HFFc6 (cell line): ENCODE data around the gene ACACB. TPM values are rescaled to one million over a fixed set of nuclear protein-coding genes. Genes with fewer than 3 reads are reported as not detected.
A peak's percentile ranks its signal among the peaks of the same experiment; 100 is the strongest.

Source experiments
- DNase-seq: peaks from one replicate; pipeline ENCODE4 v3.0.0-alpha.2; 2018
- H3K27ac Mint-ChIP-seq: 2 replicates; pipeline ENCODE4 v1.8.0; 2020; ENCODE audit warnings: mild to moderate bottlenecking, mixed read lengths
- H3K27me3 Mint-ChIP-seq: 2 replicates; pipeline ENCODE4 v1.8.0; 2021; ENCODE audit warnings: mild to moderate bottlenecking, moderate library complexity, mixed read lengths; ENCODE audit not compliant: insufficient read depth
- H3K36me3 Mint-ChIP-seq: 2 replicates; pipeline ENCODE4 v1.8.0; 2021; ENCODE audit warnings: low read depth, mixed read lengths
- H3K4me1 Mint-ChIP-seq: 2 replicates; pipeline ENCODE4 v1.8.0; 2020; ENCODE audit warnings: low read depth, mixed read lengths
- H3K4me3 Mint-ChIP-seq: 2 replicates; pipeline ENCODE4 v1.8.0; 2020; ENCODE audit warnings: mild to moderate bottlenecking, moderate library complexity, mixed read lengths
- H3K9me3 Mint-ChIP-seq: 2 replicates; pipeline ENCODE4 v1.8.0; 2020; ENCODE audit warnings: mild to moderate bottlenecking, mixed read lengths
- CTCF ChIP-seq: fragments of 200-600 bp; sonication (generic); IDR thresholded peaks from 2 replicates; pipeline ENCODE4 v1.5.0; 2021; ENCODE audit warnings: antibody characterized with exemption, mild to moderate bottlenecking
- total RNA-seq, 6 experiments: library from RNA; stranded (reverse); fragmentation: NEBNext Ultra II Directional; extraction: Animal tissue kit (Norgen Biotek cat#: 25700); gene quantifications; 2 replicates in 1 of 6; 3 replicates in 5 of 6; pipeline ENCODE4 v1.2.3, GENCODE V29; 2021

The ACACB gene
- total RNA-seq, 6 experiments from 2014 or later, result 1.0 to 2.1 (median 1.3) TPM

- TF ChIP-seq CTCF, result no peak
- Mint-ChIP-seq H3K4me1 (no peaks in the 10 kb centered on the region), H3K27ac (no peak overlapping the region)
Measured at GRCh38 chr12:109296431-109296830, 180.0 kb downstream of the ACACB start.

GRCh38 chr12:109299849-109300248, 183.5 kb downstream of the ACACB start:
- H3K9me3 Mint-ChIP-seq, result no peaks in the 10 kb centered on the region
- DNase-seq, result no peak
- no peak overlapping the region for H3K27ac Mint-ChIP-seq
- peaks cover 33% of the 10 kb centered on the region for H3K27me3 Mint-ChIP-seq
- no peak overlapping the region for H3K4me3 Mint-ChIP-seq
- H3K4me1 Mint-ChIP-seq, result peaks cover 6% of the 10 kb centered on the region; the same call in 1 of the 2 replicates
- H3K36me3 Mint-ChIP-seq, result no peaks in the 10 kb centered on the region
- TF ChIP-seq CTCF, result no peak

More at GRCh38 chr12:109296431-109296830, 180.0 kb downstream of the ACACB start:
- Mint-ChIP-seq H3K4me3 (no peak overlapping the region), H3K9me3 (no peaks in the 10 kb centered on the region), H3K36me3 (no peaks in the 10 kb centered on the region), H3K27me3 (peaks cover 25% of the 10 kb centered on the region)
- no peak for DNase-seq

GRCh38 chr12:109301643-109302168, 185.3 kb downstream of the ACACB start:
- Mint-ChIP-seq H3K27ac (no peak overlapping the region), H3K4me1 (peaks cover 6% of the 10 kb centered on the region; the same call in 1 of the 2 replicates), H3K4me3 (no peak overlapping the region), H3K36me3 (no peaks in the 10 kb centered on the region), H3K27me3 (peaks cover 33% of the 10 kb centered on the region), H3K9me3 (no peaks in the 10 kb centered on the region)
- DNase-seq, result no peak
- no peak for TF ChIP-seq CTCF

- TF ChIP-seq CTCF, result peak; percentile 53
- Mint-ChIP-seq H3K36me3 (no peaks in the 10 kb centered on the region), H3K27ac (no peak overlapping the region), H3K4me1 (peaks cover 6% of the 10 kb centered on the region; the same call in 1 of the 2 replicates), H3K4me3 (no peak overlapping the region), H3K9me3 (no peaks in the 10 kb centered on the region), H3K27me3 (peaks cover 31% of the 10 kb centered on the region)
- DNase-seq, result no peak
Measured at GRCh38 chr12:109302358-109302757, 186.0 kb downstream of the ACACB start.

- H3K27me3 Mint-ChIP-seq, result peaks cover 31% of the 10 kb centered on the region
- no peak overlapping the region for H3K27ac Mint-ChIP-seq
Measured at GRCh38 chr12:109302770-109303169, 186.4 kb downstream of the ACACB start.

More at GRCh38 chr12:109302770-109303169, 186.4 kb downstream of the ACACB start:
- peak; percentile 25; the same call in 1 of the 2 replicates for TF ChIP-seq CTCF
- H3K36me3 Mint-ChIP-seq, result no peaks in the 10 kb centered on the region
- H3K9me3 Mint-ChIP-seq, result no peaks in the 10 kb centered on the region
- H3K4me1 Mint-ChIP-seq, result peaks cover 6% of the 10 kb centered on the region; the same call in 1 of the 2 replicates
- H3K4me3 Mint-ChIP-seq, result no peak overlapping the region
- no peak for DNase-seq
